ENCODE results near the gene RAD21L1.
"Not testable (repeated sequence)": the region's sequence is repeated elsewhere in the genome, so short reads cannot be mapped to it uniquely, and the experiment has no call there.

The RAD21L1 gene

DNA sequence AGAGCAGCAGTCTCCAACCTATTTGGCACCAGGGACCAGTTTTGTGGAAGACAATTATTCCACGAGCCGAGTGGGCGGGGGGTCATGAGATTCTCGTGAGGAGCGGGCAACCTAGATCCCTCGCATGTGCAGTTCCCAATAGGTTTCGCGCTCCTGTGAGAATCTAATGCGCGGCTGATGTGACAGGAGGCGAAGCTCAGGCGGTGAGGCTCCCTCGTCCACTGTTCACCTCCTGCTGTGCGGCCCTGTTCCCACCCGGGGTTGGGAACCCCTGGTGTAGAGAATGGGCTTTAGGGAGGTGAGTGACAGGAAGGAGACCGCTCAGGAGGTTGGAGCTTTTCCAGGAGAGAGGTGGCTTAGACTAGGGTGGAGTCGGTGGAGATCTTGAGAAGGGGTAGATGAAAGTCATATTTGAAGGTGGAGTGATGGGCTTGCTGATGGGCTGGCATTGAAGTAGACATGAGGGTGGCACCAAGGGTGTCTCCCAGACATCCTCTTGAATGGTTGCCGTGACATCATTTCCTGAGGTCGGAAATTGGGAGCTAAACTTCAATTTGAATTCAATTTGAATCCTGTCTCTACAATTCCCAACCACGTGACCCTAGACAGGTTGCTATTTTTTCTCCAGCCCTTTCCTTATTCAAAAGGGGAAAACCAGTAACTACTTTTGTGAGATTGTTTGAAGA lies 1.5 kb upstream of the RAD21L1 start:
- in situ Hi-C loops (cut with MboI; ENCODE audit: low sequenced_read_pairs): no loop called here

GRCh38 chr20:1225263-1225782 lies 521 bp upstream of the RAD21L1 start:
- in situ Hi-C loops (cut with MboI; ENCODE audit: low sequenced_read_pairs): no loop called here

DNA sequence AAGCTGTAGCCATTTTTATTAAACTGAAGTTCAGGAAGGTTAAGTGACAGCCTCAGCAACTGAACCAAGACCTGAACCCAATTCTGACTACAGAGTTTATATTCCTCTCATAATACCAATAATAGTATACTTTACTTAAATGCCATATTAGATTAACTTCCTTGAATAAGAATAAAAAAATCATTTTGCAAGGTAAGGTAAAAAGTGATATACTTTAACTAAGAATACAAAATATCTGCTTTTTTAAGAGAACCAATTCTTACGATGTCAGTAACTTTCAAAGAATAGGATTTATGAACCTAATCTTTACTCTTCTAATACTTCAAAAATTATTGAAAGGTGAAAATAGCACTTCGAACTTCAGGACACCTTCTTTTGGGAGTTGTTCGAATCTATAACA lies 3.7 kb downstream of the RAD21L1 start:
- in situ Hi-C loops (cut with MboI; ENCODE audit: low sequenced_read_pairs): no loop called here

- in situ Hi-C loops (cut with MboI; ENCODE audit: low sequenced_read_pairs): no loop called here
Observed at GRCh38 chr20:1232286-1233111, 6.7 kb downstream of the RAD21L1 start.

GRCh38 chr20:1240549-1240948 lies 14.7 kb downstream of the RAD21L1 start:
- in situ Hi-C loops (cut with MboI; ENCODE audit: low sequenced_read_pairs): no loop called here

DNA sequence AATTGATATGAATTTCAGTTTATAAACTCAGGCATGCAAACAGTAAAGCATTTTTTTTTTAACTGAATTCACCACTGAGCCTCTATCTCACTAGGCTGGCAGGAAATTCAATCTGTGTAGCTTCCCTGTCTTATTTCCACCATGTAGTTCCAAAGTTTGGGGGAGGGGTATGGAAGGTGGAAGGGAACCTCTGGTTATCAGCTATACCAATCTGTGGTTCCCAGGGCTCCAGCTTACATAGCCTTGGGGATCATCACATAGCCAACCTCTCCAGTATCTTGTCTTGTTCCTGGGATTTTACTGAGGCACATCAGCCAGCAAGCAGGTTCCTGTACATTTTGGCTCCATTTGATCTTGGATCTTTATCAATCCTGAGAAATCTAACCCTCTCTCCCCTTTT lies 15.6 kb downstream of the RAD21L1 start:
- in situ Hi-C loops (cut with MboI; ENCODE audit: low sequenced_read_pairs): no loop called here

GRCh38 chr20:1242099-1242498 lies 16.3 kb downstream of the RAD21L1 start:
- in situ Hi-C loops (cut with MboI; ENCODE audit: low sequenced_read_pairs): no loop called here

- in situ Hi-C loops (cut with MboI; ENCODE audit: low sequenced_read_pairs): no loop called here
Observed at GRCh38 chr20:1242530-1242929, 16.7 kb downstream of the RAD21L1 start.

GRCh38 chr20:1245578-1245977 lies 19.7 kb downstream of the RAD21L1 start:
- in situ Hi-C loops (cut with MboI; ENCODE audit: low sequenced_read_pairs): no loop called here

GRCh38 chr20:1247689-1248088 lies 21.8 kb downstream of the RAD21L1 start:
- in situ Hi-C loops (cut with MboI; ENCODE audit: low sequenced_read_pairs): no loop called here

DNA sequence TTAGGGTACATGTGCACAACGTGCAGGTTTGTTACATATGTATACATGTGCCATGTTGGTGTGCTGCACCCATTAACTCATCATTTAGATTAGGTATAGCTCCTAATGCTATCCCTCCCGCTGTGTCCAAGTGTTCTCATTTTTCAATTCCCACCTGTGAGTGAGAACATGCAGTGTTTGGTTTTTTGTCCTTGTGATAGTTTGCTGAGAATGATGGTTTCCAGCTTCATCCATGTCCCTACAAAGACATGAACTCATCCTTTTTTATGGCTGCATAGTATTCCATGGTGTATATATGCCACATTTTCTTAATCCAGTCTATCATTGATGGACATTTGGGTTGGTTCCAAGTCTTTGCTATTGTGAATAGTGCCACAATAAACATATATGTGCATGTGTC lies 24.4 kb downstream of the RAD21L1 start:
- in situ Hi-C loops (cut with MboI; ENCODE audit: low sequenced_read_pairs): not testable (repeated sequence)

GRCh38 chr20:1252416-1252815 lies 26.6 kb downstream of the RAD21L1 start:
- in situ Hi-C loops (cut with MboI; ENCODE audit: low sequenced_read_pairs): no loop called here

GRCh38 chr20:1254254-1254653 lies 28.4 kb downstream of the RAD21L1 start:
- in situ Hi-C loops (cut with MboI; ENCODE audit: low sequenced_read_pairs): no loop called here

DNA sequence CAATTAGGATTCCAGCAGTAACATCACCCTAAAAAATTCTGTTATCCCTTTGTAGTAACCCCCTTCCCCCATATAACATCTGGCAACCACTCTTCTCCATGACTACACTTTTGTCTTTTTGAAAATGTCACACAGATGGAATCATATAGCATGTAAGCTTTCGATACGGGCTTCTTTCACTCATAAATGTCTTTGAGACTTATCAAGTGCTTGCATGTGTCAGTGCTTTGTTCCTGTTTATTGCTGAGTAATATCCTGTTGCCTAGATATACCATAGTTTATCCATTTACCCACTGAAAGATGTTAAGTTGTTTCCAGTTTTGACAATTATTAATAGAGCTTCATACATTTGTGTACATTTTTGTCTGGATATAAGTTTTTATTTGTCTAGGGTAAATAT lies 29.8 kb downstream of the RAD21L1 start:
- in situ Hi-C loops (cut with MboI; ENCODE audit: low sequenced_read_pairs): no loop called here

- in situ Hi-C loops (cut with MboI; ENCODE audit: low sequenced_read_pairs): no loop called here
Observed at GRCh38 chr20:1263853-1264252, 38.0 kb downstream of the RAD21L1 start.

DNA sequence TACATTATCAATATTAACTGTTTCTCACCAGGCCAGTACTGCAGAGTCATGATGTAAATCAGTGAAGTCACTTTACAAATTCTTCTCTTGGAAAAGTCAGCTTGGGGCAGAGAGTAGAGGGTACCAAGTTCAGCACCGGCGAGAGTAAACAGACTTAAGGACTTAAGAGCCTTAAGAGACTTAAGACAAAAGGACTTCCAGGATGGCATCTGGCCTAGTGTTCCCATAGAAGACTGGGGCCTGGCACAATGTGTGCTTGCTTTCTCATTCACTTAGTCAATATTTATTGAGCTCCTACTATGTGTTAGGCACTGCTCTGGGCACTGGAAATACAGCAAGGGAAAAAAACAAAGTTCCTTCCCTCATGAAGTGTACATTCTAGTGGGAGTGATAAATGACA lies 38.9 kb downstream of the RAD21L1 start:
- in situ Hi-C loops (cut with MboI; ENCODE audit: low sequenced_read_pairs): no loop called here

- in situ Hi-C loops (cut with MboI; ENCODE audit: low sequenced_read_pairs): no loop called here
Observed at GRCh38 chr20:1265226-1265915, 39.5 kb downstream of the RAD21L1 start.

- in situ Hi-C loops (cut with MboI; ENCODE audit: low sequenced_read_pairs): no loop called here
Observed at GRCh38 chr20:1265916-1266166, 40.0 kb downstream of the RAD21L1 start.

DNA sequence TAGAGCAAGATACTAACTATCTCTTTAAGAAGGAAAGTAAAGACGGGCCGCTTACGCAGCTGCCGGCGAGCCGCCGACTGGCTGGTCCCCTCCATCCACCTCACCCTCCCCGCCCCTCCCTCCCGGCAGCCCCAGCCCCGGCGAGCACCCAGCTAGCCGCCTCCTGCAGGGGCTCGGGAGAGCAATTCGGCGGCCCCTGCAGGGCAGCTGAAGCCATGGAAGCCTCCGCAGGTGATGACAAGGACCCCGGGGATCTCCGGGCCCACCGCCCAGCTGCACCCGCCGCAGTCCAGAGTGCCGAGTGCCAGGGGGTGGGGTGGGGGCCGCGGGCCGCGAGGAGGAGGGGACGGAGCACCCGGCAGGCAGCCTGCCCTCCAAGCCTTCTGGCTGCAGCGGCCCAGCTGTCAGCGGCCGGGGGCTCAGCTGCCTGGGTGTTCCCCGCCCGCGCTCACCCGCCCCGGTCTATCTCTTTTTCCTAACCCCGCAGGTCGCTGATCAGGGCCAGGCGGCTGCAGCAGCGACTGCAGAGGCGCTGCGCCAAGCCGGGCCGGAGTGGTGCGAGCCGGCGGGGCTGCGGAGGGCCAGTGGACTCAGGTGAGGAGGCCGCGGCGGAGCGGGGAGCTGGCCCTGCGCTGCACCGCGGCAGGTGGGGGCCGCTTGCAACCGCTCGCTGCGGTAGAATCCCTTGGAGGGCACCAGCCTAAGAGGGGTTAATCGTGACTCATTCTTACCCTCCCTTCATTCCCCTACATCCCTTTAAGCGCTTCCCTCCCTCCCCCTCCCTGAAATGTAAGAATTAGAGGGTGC lies 40.5 kb downstream of the RAD21L1 start, which contains the start of gene SNPH:
SNPH (plus strand) TSS at position 128 of the 807 bp plus-strand sequence. CDS start 29,946 bp downstream, outside the sequence.
- in situ Hi-C loops (cut with MboI; ENCODE audit: low sequenced_read_pairs): no loop called here

GRCh38 chr20:1267161-1267560 lies 41.3 kb downstream of the RAD21L1 start:
- in situ Hi-C loops (cut with MboI; ENCODE audit: low sequenced_read_pairs): no loop called here

- in situ Hi-C loops (cut with MboI; ENCODE audit: low sequenced_read_pairs): no loop called here
Observed at GRCh38 chr20:1267809-1268374, 42.0 kb downstream of the RAD21L1 start.
